Activated CD8-positive, alpha-beta memory T cell treated with anti-CD3 and anti-CD28 coated beads for 48 hours (primary cell): ENCODE results near the gene DNM1.

Experiments
- DNase-seq, 3 experiments: peaks; one replicate each; pipeline ENCODE4 v3.0.0-alpha.2; 2020; ENCODE audit warnings: low read depth in 2 of 3, low spot score in 2 of 3

DNM1 gene

DNA sequence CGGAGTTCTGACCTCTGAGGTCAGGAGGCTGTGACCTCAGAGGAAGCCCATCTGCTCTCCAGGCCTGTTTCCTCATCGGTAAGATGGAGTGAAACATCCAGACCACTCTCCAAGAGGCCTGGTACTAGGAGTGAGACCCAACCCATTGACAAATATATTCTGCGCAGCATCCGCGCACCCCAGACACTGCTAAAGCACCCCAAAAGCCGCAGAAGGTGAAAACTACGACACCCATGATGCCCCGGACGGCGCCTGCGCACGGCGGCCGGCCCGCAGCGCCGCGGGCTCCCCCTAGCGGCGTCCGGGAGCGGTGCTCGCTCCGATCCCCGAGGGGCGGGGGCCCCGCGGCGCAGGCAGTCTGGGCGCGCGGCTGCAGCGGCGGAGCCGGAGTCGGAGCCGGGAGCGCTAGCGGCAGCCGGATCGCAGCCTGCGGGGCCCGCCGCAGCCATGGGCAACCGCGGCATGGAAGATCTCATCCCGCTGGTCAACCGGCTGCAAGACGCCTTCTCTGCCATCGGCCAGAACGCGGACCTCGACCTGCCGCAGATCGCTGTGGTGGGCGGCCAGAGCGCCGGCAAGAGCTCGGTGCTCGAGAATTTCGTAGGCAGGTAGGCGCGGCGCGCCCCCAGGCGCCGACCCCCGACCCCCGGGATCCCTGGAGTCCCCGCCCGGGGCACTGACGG lies at the start of gene DNM1:
Gene DNM1 (plus strand): TSS at position 356 of the 683 bp plus-strand sequence. CDS start 92 bp downstream, at position 448.
- peak; percentile 38 to 51 (median 44) for DNase-seq

DNA sequence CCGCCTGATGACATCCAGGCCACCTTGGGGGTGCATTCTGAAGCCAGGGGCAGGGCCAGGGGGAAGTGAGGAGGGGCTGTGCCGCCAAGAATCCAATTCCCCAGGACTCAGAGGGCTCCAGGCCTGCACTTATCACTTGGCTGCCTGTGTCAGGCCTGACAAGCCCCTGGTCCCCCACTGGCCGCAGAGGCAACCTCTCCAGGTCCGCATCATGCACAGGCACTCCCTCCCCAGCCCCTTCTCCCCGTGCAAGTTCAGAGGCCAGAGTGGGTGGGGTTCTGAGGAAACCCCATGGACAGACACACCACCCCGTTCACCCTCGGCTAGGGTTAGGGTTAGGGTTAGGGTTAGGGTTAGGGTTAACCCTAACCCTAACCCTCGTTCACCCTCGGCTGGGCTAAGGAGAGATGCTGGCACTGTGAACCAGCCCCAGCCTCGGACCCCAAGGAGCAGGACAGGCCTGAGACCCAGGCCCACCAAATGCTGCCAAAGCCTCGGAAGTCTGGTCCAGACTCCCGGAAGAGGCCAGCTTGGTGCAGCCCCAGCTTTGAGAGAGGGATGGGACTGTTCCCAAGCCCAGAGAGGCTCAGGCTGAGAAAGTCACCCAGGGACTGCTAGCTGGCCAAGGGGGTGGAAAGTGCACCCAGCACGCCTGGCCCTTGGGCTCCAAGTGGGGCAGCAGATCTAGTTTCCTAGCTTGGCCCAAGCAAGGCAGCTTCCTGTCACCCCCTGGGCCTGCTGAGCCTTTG lies 49.1 kb upstream of the DNM1 start:
- no peak for DNase-seq

DNA sequence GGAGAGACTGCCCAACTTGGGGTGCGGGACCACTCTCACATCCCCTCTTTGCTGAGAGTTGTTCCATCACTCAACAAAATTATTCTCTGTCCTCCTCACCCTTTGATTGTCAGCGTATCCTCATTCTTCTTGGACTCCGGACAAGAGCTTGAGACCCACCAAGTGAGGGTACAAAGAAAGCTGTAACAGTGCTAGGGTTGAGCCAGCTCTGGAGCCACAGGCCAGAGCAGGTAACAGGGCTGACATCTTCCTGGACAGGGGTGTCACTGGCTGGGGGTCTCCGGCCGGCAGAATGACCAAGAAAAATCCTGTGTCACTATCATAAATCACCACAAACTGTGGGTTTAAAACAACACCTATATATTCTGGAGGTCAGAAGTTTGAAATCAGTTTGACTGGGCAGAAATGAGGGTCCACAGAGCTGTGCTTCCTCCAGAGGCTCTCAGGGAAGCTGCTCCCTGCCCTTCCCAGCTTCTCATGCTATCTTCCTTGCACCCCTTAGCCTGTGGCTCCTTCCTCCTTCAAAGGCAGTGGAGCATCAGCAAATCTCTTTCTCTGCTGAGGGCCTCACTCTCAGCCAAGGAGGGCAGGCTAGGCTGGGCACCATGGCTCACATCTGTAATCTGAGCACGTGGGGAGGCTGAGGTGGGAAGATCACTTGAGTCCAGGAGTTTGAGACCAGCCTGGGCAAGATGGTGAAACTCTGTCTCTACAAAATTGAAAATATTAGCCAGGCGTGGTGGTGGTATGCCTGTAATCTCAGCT lies 47.3 kb upstream of the DNM1 start:
- no peak for DNase-seq

DNA sequence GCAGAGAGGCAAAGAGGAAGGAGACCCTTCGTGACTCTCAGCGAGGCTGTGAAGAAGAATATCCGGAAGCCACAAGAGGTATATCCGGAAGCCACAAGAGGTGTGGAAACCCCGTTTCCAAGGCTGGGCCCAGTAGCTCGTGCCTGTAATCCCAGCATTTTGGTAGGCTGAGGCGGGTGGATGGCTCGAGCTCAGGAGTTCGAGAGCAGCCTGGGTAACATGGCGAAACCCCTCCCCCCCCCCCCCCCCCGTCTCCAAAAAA lies 43.7 kb upstream of the DNM1 start:
- DNase-seq: peak in 1 of 3 experiments; percentile 18

DNA sequence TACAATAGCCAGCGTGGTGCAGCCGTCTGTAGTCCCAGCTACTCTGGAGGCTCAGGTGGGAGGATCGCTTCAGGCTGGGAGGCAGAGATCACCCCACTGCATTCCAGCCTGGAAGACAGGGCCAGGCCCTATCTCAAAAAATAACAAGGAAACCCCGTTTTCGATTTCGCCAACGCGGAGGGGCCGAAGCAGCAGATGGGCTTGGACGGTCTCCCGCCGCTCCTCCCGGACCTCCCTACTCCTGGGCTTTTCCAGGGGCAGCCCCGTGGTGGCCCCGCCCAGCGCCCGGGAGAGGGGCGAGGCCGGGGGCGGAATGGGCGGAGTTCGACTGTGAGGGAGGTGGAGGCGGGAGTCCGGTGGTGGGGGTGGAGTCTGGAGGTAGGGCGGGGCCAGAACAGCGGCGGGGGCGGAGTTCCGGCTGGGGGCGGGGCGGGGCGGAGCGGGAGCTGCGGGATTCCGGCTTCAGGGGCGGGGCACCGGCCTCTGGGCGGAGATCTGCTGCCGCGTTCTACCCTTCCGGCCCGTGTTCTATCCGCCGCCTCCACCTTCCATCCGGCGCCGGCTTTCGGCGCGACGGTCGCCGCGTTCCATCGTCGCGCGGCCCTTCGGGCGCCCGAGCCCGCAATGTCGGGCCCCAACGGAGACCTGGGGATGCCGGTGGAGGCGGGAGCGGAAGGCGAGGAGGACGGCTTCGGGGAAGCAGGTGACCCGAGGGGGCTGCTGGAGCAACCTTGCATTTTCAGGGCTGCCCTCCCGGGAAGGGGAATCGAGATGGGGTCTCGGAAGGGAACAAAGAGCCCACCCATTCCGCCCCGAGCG lies 43.2 kb upstream of the DNM1 start, which contains the start of gene BBLN:
Gene BBLN (plus strand): TSS at position 482 of the 819 bp plus-strand sequence. CDS start 143 bp downstream, at position 625.
- peak; percentile 88 to 95 (median 90) for DNase-seq

DNA sequence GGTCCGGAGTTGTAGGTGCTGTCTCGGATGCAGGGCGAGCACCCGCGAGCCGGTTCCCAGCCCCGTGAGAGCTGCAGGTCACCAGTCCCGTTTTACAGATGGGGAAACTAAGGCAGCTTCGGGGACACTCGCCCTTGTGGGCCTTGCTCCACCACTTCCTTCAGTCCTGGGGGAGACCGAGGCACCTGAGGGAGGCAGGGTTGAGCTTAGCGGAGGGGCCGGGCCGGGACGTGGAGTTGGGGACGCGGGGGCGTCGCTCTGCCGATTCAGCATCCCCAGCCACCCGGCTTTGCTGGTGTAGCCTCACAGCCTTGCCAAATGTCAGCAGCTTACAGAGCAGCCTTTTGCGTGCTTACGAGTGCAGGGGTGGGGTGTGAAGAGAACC lies 42.6 kb upstream of the DNM1 start:
- DNase-seq: peak; percentile 20 to 49 (median 42)

DNA sequence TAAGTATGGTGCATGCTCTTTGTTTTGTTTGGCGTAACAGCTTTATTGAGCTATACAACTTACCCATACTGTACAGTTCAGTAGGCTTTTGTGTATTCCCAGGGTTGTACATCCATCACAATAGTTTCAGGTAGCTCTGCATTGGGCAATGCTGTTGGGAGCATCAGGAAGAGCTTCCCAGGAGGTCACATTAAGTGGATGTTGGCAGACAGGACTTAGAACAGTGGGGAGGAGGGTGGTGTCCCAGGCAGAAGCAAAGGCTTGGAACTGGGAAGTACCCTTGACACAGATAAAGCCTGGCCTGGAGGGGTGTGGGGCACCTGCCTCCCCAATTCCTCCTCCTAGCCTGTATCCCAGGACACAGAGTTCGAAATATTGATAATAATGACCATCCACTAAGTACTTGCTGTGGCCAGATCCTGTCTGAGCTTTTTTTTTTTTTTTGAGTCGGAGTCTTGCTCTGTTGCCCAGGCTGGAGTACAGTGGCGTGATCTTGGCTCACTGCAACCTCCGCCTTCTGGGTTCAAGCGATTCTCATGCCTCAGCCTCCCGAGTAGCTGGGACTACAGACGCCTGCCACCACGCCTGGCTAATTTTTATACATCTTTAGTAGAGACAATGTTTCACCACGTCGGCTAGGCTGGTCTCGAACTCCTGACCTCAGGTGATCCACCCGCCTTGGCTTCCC lies 41.8 kb upstream of the DNM1 start:
- no peak for DNase-seq

DNA sequence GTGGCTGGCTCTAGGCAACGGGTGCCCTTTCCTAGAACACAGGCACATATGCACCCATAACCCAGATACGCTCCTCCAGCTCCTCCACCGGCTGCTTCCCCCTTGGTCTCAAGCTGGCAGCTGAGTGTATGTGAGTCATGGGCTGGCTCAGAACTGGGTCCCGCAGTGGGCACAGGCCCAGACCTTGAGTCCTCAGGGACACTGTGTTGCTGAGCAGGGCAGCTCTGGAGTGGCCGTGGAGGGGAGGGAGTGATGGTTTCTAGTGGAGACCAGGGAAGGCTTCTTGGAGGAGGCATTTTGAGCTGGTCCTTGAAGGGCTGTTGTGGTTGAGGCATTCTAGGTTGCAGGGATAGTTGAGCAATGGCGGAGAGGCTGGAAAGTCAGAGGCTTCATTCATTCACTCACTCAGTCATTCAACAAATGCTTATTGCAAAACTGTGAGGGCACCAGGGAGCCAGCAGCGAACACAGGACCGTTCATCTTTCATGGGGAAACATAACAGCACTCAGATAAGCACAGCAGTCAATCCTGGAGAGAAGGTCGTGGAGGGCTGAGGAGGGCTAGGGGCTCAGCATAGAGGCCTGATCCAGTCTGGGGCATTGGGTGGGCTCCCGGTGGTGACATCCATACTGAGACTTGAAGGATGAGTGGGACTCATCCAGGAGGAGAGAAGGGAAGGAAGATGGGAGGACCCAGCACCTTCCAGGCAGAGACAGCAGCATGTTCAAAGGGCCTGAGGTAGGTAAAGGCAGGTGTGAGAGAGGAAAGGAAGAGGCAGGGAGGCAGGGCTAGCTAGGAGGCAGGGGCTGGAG lies 40.8 kb upstream of the DNM1 start:
- DNase-seq: no peak

DNA sequence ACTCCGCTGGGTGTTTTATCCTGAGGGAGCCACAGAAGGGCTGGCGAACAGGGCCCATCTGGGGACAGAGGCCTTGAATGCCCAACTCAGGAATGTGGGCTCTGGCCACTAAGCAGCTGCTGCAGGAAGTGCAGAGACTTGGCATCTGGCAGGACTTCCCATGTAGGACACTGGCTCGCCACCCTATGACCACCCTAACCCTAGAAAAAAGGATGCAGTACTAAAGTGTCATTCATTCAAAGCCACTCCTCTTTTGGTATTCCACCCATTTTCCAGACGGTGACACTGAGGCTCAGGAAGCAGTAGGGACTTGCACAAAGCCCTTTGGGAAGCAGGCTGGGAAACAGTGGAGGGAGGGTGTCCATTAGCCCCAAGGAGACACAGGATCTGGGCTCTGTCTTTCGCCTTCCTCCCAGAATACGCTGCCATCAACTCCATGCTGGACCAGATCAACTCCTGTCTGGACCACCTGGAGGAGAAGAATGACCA lies 40.1 kb upstream of the DNM1 start:
- DNase-seq: no peak

DNA sequence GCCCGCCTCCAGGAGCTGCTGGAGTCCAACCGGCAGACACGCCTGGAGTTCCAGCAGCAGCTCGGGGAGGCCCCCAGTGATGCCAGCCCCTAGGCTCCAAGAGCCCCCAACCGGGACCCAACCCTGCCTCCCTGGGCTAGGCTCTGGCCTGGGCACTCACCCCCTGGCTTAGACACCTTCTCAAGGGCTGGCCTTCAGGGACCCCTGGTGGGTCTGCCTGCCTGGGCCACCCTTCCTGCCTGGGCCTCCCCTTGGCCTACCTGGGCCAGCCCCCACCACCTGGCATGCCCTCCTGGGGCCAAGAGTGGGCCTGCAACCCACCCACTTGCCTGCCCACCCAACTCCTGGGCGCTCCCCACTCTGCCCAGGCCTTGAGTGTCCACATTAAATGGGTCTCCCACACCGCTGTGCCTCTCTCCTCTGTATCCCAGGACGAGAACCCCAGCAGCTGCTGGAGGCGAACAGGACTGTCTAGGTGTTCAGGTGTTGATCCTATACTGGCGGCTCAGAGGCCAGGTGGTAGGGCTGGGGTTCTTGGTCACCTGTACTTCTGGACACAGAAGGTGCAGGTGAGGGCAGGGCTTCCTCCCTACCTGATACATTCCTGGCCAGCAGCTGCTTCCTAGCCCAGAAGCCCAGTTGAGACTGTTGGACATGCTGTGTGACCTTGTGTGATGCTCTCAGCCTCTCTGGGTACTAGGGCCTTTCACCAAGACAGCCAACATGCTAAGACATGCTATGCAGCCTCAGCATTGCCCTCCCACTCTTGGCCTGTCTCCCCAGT lies 39.5 kb upstream of the DNM1 start:
- no peak for DNase-seq

DNA sequence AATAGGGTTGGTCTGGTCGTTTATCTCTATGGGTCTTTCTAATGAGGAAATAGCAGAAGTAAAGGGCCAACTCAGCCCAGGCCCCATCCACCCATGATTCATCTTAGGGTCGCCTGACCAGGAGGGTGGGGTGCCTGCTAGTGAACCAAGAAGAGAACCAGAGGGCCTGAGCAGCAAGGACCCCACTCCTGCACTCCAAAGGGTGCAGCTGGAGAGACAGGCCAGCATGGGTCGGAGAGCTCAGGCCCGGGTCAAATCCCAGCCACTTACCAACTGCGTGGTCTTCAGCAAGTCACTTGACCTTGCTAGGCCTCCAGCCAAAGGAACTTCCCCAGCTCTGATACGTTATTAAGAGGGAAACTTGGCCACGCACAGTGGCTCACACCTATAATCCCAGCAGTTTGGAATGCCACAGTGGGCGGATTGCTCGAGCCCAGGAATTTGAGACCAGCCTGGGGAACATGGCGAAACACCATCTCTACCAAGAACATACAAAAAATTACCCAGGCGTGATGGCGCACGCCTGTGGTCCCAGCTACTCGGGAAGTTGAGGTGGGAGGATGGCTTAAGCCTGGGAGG lies 38.8 kb upstream of the DNM1 start:
- DNase-seq: no peak

DNA sequence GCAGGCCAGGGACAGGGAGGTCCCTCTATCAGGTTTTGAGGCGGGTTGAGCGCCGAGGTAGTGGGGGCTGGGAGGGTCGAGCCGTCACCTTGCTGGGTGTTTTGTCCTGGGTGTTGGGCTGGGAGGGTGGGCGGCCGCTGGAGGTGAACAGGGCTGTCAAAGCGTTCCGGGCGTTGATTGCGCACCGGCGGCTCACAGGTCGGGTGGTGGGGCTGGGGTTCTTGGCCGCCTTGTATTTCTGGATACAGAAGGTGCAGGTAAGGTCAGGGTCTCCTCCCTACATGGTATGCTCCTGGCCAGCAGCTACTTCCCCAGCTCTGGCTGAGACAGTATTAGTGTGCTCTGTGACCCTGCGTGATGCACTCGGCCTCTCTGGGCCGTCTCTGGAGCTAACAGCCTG lies 37.0 kb upstream of the DNM1 start:
- DNase-seq: no peak

DNA sequence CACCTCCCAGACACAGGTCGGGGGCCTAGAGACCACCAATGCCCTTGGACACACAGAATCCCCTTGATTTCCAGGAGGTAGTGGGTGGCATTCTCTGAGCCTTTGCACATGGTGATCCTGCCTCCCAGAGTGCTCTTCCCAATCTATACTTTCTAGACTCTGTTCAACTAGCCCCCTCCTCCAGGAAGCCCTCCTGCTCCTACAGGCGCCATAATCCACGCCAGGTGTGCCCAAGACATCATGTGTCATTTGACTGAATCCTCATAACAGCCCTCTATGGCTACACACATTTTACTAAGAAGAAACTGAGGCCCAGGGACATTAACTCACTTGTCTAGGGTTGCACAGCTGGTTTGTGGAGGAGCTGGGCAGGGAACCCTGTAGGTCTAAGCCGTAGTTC lies 36.0 kb upstream of the DNM1 start:
- DNase-seq: no peak

DNA sequence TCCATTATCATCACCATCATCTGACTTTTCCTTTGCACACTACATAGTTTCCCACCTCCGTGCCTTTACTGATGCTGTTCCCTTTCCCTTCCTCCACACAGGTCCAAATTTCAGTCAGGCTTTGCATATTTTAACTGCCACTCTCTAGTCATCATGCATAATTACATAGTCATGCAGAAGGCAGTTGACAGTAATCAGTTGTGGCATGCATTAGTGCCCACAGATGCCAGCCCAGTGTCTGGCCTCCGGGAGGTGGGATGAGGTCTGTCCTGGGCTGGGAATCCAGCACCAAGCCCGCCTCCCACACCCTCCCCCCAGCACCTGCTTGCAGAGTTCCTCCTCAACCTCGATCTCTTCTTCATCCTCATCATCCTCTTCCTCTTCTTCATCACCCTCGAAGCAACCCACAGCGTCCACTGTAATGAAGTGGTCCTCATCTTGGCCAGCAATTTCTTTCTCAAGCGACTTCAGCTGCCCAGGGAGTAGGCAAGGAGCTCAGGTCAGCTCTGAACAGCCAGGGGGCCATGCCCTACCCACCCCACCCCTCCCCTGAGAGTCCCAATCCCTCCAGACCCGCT lies 34.4 kb upstream of the DNM1 start:
- no peak for DNase-seq

DNA sequence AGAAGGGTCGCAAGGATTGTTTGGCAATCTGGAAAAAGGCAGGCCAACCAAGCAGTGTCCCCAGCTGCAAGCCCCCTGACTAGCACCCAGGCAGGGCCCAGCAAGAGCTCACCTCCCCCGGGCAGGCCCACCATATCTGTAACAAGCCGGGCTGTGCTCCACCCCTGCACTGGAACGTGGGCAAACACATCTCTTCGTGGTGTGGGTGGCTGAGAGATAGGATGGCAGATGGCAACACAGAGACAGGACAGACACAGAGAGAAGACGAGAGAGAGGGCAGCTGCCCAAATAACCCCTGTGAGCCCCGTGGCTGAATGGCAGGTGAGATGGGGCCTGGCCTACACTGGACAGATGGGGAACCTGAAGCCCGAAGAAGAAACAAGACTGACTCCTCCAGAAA lies 33.7 kb upstream of the DNM1 start:
- DNase-seq: no peak

DNA sequence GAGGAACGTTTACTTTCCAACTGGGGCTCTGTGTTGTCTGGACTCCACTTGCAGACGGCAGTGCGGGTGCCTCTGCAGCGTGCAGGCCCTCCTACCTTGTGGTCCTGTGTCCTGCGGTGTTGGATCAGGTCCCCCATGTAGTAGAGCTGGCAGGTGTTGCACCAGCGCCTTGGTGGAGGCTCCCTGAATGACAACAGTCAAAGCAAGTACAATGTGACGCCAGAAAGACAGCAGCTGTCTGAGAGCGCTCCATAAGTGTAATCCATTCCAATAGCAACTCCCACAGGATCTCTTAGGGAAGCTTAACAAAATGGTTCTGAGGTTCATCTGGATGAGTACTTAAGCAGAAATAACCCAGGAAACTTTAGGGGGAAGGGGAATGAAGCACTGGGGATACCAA lies 33.3 kb upstream of the DNM1 start:
- DNase-seq: no peak

DNA sequence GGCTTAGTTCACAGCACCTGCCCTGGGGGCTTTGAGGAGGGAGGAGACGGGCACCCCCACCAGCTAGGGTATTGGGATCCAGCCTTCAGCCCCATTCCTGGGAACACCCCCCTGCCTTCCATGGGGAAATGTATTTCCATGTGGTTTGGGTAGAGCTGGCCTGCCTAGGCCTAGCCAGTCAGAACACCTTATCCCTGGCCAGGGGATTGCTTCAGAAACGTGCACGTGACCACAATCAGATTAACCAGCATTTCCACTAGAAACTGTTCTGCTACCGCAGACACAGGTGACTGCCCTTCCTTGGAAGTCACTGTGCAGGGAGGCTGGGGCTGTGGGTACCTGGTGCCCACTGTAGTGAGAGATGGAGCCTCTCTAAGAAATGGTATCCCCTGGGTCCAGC lies 29.1 kb upstream of the DNM1 start:
- DNase-seq: no peak

DNA sequence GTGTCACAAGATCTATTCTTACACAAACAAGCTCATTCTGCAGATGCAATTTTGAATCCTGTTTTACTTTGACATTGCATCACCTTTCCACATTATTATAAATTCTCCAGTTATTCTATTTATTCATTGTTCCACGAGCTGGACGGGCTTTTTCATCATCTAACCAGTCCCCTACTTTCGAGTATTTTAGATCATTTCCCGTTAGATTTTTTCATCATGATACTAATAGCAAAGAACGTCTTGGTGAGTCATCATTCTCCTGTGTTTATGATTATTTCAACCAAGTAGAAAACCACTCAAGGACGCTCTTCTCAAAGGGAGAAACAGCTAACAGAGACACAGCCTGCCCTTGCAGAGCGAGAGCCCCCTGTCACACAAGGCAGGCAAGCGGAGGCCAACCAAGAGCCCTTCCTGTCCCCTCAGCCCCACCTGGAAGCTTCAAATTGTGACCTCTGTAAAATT lies 28.0 kb upstream of the DNM1 start:
- no peak for DNase-seq
